Measurements from ENCODE around the gene EFNA1.
A peak's percentile ranks its signal among the peaks of the same experiment; 100 is the strongest.
"Not testable (repeated sequence)": the region's sequence is repeated elsewhere in the genome, so short reads cannot be mapped to it uniquely, and the experiment has no call there.

EFNA1 gene

GRCh38 chr1:155160128-155160527 lies 32.5 kb downstream of the EFNA1 start:
- DNase-seq, result no peak

GRCh38 chr1:155162631-155163030 lies 35.0 kb downstream of the EFNA1 start:
- not testable (repeated sequence) for DNase-seq

GRCh38 chr1:155163785-155164184 lies 36.1 kb downstream of the EFNA1 start:
- DNase-seq, result not testable (repeated sequence)

- not testable (repeated sequence) for DNase-seq
Measured at GRCh38 chr1:155164625-155165024, 36.9 kb downstream of the EFNA1 start.

- DNase-seq, result no peak
Measured at GRCh38 chr1:155166051-155166470, 38.4 kb downstream of the EFNA1 start.

- DNase-seq, result no peak
Measured at GRCh38 chr1:155166471-155167165, 38.9 kb downstream of the EFNA1 start.

GRCh38 chr1:155167166-155168104 lies 39.8 kb downstream of the EFNA1 start:
- DNase-seq, result peak; percentile 91

GRCh38 chr1:155168105-155168445 lies 40.4 kb downstream of the EFNA1 start:
- DNase-seq, result not testable (repeated sequence)

GRCh38 chr1:155168456-155169210 lies 41.0 kb downstream of the EFNA1 start:
- no peak for DNase-seq

- DNase-seq, result no peak
Measured at GRCh38 chr1:155169541-155169940, 41.9 kb downstream of the EFNA1 start.

GRCh38 chr1:155170101-155170785 lies 42.6 kb downstream of the EFNA1 start:
- DNase-seq, result peak; percentile 0

GRCh38 chr1:155170806-155171205 lies 43.1 kb downstream of the EFNA1 start:
- no peak for DNase-seq

GRCh38 chr1:155171836-155172731 lies 44.4 kb downstream of the EFNA1 start:
- DNase-seq, result peak; percentile 0

GRCh38 chr1:155172732-155173477 lies 45.2 kb downstream of the EFNA1 start, which contains the start of gene KRTCAP2:
TSS of gene KRTCAP2 (minus strand) at chr1:155173304. CDS start at chr1:155173224, 80 bp downstream.
- peak; percentile 98 for DNase-seq

GRCh38 chr1:155173478-155174323 lies 46.0 kb downstream of the EFNA1 start, which contains the start of gene TRIM46:
TSS of gene TRIM46 (plus strand) at chr1:155173849. CDS start at chr1:155173967, 118 bp downstream.
- peak; percentile 63 for DNase-seq

GRCh38 chr1:155174324-155175280 lies 46.9 kb downstream of the EFNA1 start:
- peak; percentile 30 for DNase-seq

- no peak for DNase-seq
Measured at GRCh38 chr1:155175281-155175926, 47.7 kb downstream of the EFNA1 start.

- peak; percentile 68 for DNase-seq
Measured at GRCh38 chr1:155175927-155176371, 48.3 kb downstream of the EFNA1 start.
